K562 (cell line): ENCODE data around the gene EXOC7. TPM values are rescaled to one million over a fixed set of nuclear protein-coding genes. Genes with fewer than 3 reads are reported as not detected.
A peak's percentile ranks its signal among the peaks of the same experiment; 100 is the strongest.

Experiments
- ATAC-seq: fragments of 200-7000 bp; cut with Tn5 transposase; 3 replicates; pipeline ENCODE4 v1.9.1; 2020; ENCODE audit warnings: moderate library complexity
- BruUV-seq: library from RNA; stranded (reverse); fragments of 400-500 nt; replicated peaks from 2 replicates; lab custom pipeline; 2021; lab: Mats Ljungman, UMichigan
- CTCF ChIA-PET: fragments of 300-600 bp; formaldehyde crosslinking; extraction: SDS; loops from one replicate; lab custom pipeline; 2021; ENCODE audit warnings: low intra/inter-chr PET ratio; lab: Yijun Ruan, JAX
- POLR2A ChIA-PET: fragments of 300-600, 350-650 bp; sonication (Branson Sonifier 250); formaldehyde crosslinking; extraction: SDS; loops from one replicate; lab custom pipeline; 2021; ENCODE audit warnings: antibody characterized with exemption, inconsistent platforms; lab: Yijun Ruan, JAX
- DNase-seq, 4 experiments: peaks; one replicate each; pipeline versions ENCODE4 v3.0.0 to v3.0.0-alpha.2; 2011 to 2018; ENCODE audit warnings: low spot score in 3 of 4, mixed read lengths in 3 of 4; ENCODE audit errors: extremely low read depth in 1 of 4
- FAIRE-seq: peaks from 2 replicates; lab custom pipeline; 2011; peaks lifted over from hg19 to GRCh38; lab: Jason Lieb, UNC
- H2AFZ ChIP-seq: 2 replicates; pipeline ENCODE4 v1.6.0; 2011; ENCODE audit warnings: low read depth, low read length, control low read depth, inconsistent platforms
- H3K27ac ChIP-seq: fragments of 200-600 bp; 3 replicates; pipeline ENCODE4 v1.8.0; 2011; ENCODE audit warnings: low read depth, mild to moderate bottlenecking, control low read depth, inconsistent platforms, low read length, moderate library complexity, mixed read lengths; ENCODE audit errors: extremely low read depth
- H3K27me3 ChIP-seq, 2 experiments: fragments of 300-600 bp in 1 of 2; 2 replicates in 1 of 2; 3 replicates in 1 of 2; pipeline versions ENCODE4 v1.6.0 to v1.8.0; 2011; ENCODE audit warnings: inconsistent platforms in 2 of 2, low read length in 2 of 2, mild to moderate bottlenecking in 1 of 2, mixed read lengths in 1 of 2, moderate library complexity in 1 of 2; ENCODE audit not compliant: control insufficient read depth in 2 of 2, insufficient read depth in 2 of 2
- H3K36me3 ChIP-seq: fragments of 300-600 bp; 3 replicates; pipeline ENCODE4 v1.8.0; 2011; ENCODE audit warnings: mild to moderate bottlenecking, low read length, inconsistent platforms; ENCODE audit not compliant: control insufficient read depth, insufficient read depth
- H3K4me1 ChIP-seq, 2 experiments: fragments of 200-600 bp in 1 of 2; replicated peaks in 1 of 2; 2 replicates in 1 of 2; 3 replicates in 1 of 2; pipeline versions ENCODE4 v1.5.1 to v1.8.0; 2011; ENCODE audit warnings: inconsistent platforms in 2 of 2, low read length in 2 of 2, mild to moderate bottlenecking in 1 of 2, mixed read lengths in 1 of 2, moderate library complexity in 1 of 2; ENCODE audit not compliant: control insufficient read depth in 2 of 2, insufficient read depth in 2 of 2
- H3K4me2 ChIP-seq: 2 replicates; pipeline ENCODE4 v1.6.1; 2011; ENCODE audit warnings: low read length, control low read depth, inconsistent platforms, mixed read lengths; ENCODE audit not compliant: insufficient read depth
- H3K4me3 ChIP-seq: fragments of 200-600 bp; sonication (generic), shearing (Covaris generic); 2 replicates; pipeline ENCODE4 v1.5.1; 2016; ENCODE audit warnings: control low read depth, inconsistent platforms
- H3K79me2 ChIP-seq: fragments of 200-600 bp; 3 replicates; pipeline ENCODE4 v1.8.0; 2011; ENCODE audit warnings: low read length, inconsistent platforms; ENCODE audit not compliant: control insufficient read depth, insufficient read depth
- H3K9ac ChIP-seq, 2 experiments: 2 replicates each; pipeline versions ENCODE4 v1.6.0 to v1.6.1; 2011; ENCODE audit warnings: low read depth in 2 of 2, low read length in 2 of 2, control low read depth in 1 of 2, inconsistent platforms in 1 of 2, mild to moderate bottlenecking in 1 of 2, mixed read lengths in 1 of 2; ENCODE audit not compliant: insufficient read depth in 1 of 2
- H3K9me1 ChIP-seq: one replicate; pipeline ENCODE4 v1.6.0; 2011; ENCODE audit warnings: inconsistent platforms, mild to moderate bottlenecking, low read length, moderate library complexity; ENCODE audit not compliant: control insufficient read depth, insufficient read depth
- H3K9me3 ChIP-seq: replicated peaks from 2 replicates; pipeline ENCODE4 v1.5.1; 2011; ENCODE audit warnings: low read depth, low read length, inconsistent platforms; ENCODE audit not compliant: control insufficient read depth, insufficient read depth
- H4K20me1 ChIP-seq: replicated peaks from 2 replicates; pipeline ENCODE4 v1.6.1; 2011; ENCODE audit warnings: low read length, inconsistent platforms, mixed read lengths; ENCODE audit not compliant: control insufficient read depth, insufficient read depth
- DEAF1 ChIP-seq: fragments of 450-650 bp; formaldehyde crosslinking; IDR thresholded peaks from 2 replicates; pipeline ENCODE4 v1.4.0; 2020; ENCODE audit warnings: mild to moderate bottlenecking, moderate library complexity
- E2F6 ChIP-seq, 2 experiments: IDR thresholded peaks; 2 replicates each; pipeline ENCODE4 v1.6.1; 2011; ENCODE audit warnings: borderline replicate concordance in 1 of 2, control low read depth in 1 of 2, low read depth in 1 of 2, low read length in 1 of 2, mild to moderate bottlenecking in 1 of 2, mixed read lengths in 1 of 2, moderate library complexity in 1 of 2; ENCODE audit not compliant: insufficient read depth in 1 of 2, insufficient read length in 1 of 2, poor library complexity in 1 of 2, severe bottlenecking in 1 of 2; ENCODE audit errors: extremely low read depth in 1 of 2
- ZBTB33 ChIP-seq: sonication (generic); formaldehyde crosslinking; IDR thresholded peaks from 2 replicates; pipeline ENCODE4 v1.8.1; 2023; ENCODE audit warnings: mild to moderate bottlenecking, missing genetic modification reagents
- WGBS: fragments of 100-300 bp; shearing (Covaris generic); methylation state at CpG from one replicate; pipeline ENCODE4 v1.1.6; 2016; ENCODE audit warnings: low coverage, mixed read lengths; ENCODE audit not compliant: insufficient coverage; ENCODE audit errors: missing lambda C conversion rate; 5-methylcytosine and 5-hydroxymethylcytosine counted together
- in situ Hi-C: fragments of 300-500 bp; cut with MboI; formaldehyde crosslinking; loops from 4 replicates; pipeline ENCODE4 v1.15.0; 2018; ENCODE audit warnings: inconsistent platforms, mixed read lengths
- intact Hi-C: fragments of 100-400 bp; cut with micrococcal nuclease; formaldehyde crosslinking; loops from 2 replicates; pipeline ENCODE4 v1.14.2; 2022
- polyA plus RNA-seq, 8 experiments: library from polyadenylated mRNA; depleted of rRNA in 4 of 8; stranded (reverse) in 5 of 8; unstranded in 3 of 8; fragments of >200 nt; fragmentation: Nextera tagmentation in 2 of 8; fragmentation: Illumina TruSeq in 1 of 8; extraction: Ambion mirVana in 2 of 8; extraction: Trizol in 1 of 8; gene quantifications; 2 replicates each; pipeline versions ENCODE4 v1.2.1 to v1.2.3, GENCODE V29; 2011 to 2014; ENCODE audit warnings: inconsistent platforms in 1 of 8, missing spikeins in 1 of 8
- total RNA-seq, 7 experiments: library from RNA; depleted of rRNA in 6 of 7; stranded (reverse); fragments of >200 nt in 6 of 7; fragmentation: Illumina TruSeq in 2 of 7; extraction: Trizol in 2 of 7; gene quantifications; 2 replicates each; pipeline versions ENCODE4 v1.2.1 to v1.2.3, GENCODE V29; 2011 to 2021; ENCODE audit warnings: low replicate concordance in 1 of 7

EXOC7 gene
- total and polyA plus RNA-seq, 9 of the 15 experiments (the other 6 are each of a cell fraction or from before 2014, with no cell fraction given) = 18.6 to 57.0 (median 35.0) TPM

- intact Hi-C loops = no loop called here
- H3K9me1 ChIP-seq = no peaks in the 10 kb centered on the region
- H3K27ac ChIP-seq = no peak overlapping the region
- no peak for ATAC-seq
- peaks cover 5 to 59% of the 10 kb centered on the region in 2 experiments; a peak in 3 of 5 replicates for H3K4me1 ChIP-seq
- TF ChIP-seq DEAF1 (CRISPR knock-in tag) (no peak), E2F6 (IDR thresholded peaks at IDR 0.05; ENCODE audit: borderline replicate concordance in 1 of 2, extremely low read depth in 1 of 2, insufficient read depth in 1 of 2, insufficient read length in 1 of 2, low read depth in 1 of 2, low read length in 1 of 2, poor library complexity in 1 of 2, severe bottlenecking in 1 of 2) (peak in 1 of 2 experiments; percentile 14), ZBTB33 (CRISPR knock-in tag) (peak; percentile 80)
- TF ChIP-seq, all 486 proteins: peak for 2
- no TSS peak for BruUV-seq
- Histone ChIP-seq H4K20me1 (peaks cover 10% of the 10 kb centered on the region; the same call in 1 of the 2 replicates), H3K4me3 (no peak overlapping the region), H2AFZ (no peak overlapping the region), H3K79me2 (no peaks in the 10 kb centered on the region), H3K36me3 (no peaks in the 10 kb centered on the region), H3K9ac (no peak overlapping the region), H3K4me2 (no peak overlapping the region), H3K27me3 (peaks cover 52 to 79% of the 10 kb centered on the region in 2 experiments; a peak in 4 of 5 replicates), H3K9me3 (no peaks in the 10 kb centered on the region)
- POLR2A ChIA-PET = interaction anchor here (0.6 to 1.2 kb wide), 3 partner anchors 9 to 135 kb away, joined by 3 to 4 read pairs (median 3); no protein-coding TSS in a partner anchor
- in situ Hi-C loops = no loop called here
- peak in 1 of 4 experiments; percentile 39 for DNase-seq
- CTCF ChIA-PET = no interaction called here
- FAIRE-seq = no peak
- WGBS = 32% methylated on average over 48 of the region's 54 CpGs
These were observed 34.0 kb upstream of the EXOC7 start for GRCh38 chr17:76137351-76138233.
